DMS114 treated with DMSO at 0.1 percent for 48 hours (cell line): ENCODE measurements around the gene ROCK2.
"Not testable (repeated sequence)": the region's sequence is repeated elsewhere in the genome, so short reads cannot be mapped to it uniquely, and the experiment has no call there.

Source experiments
- DNase-seq: peaks from one replicate; lab custom pipeline; 2025; ENCODE audit not compliant: unreplicated experiment; lab: John Stamatoyannopoulos, UW

The ROCK2 gene

GRCh38 chr2:11279398-11279797 is 65.0 kb downstream of the ROCK2 start:
- DNase-seq = no peak

GRCh38 chr2:11278219-11278618 is 66.2 kb downstream of the ROCK2 start:
- DNase-seq = no peak

- DNase-seq = no peak
These were observed 68.5 kb downstream of the ROCK2 start for GRCh38 chr2:11275910-11276309.

GRCh38 chr2:11270891-11271290 is 73.5 kb downstream of the ROCK2 start:
- DNase-seq = no peak

GRCh38 chr2:11267931-11268330 is 76.5 kb downstream of the ROCK2 start:
- no peak for DNase-seq

GRCh38 chr2:11264818-11265217 is 79.6 kb downstream of the ROCK2 start:
- DNase-seq = no peak

DNA sequence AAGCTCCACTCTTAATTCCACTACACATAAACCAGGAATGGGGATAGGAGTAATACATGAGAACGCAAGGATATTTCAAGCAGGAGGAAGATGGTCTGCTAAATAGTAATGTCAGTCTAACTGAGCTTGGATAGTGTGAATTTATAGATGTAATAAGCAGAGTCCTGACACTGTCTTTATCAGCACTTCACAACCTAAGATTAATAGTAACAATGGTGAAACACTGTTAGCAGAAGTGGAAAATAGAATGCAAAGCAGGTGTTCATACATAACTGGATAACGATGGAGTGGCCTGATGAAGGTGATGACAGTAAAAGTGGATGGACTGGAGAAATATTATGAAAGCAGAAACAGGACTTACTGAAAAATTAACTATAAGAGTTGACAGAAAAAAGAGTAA is 80.4 kb downstream of the ROCK2 start:
- DNase-seq = no peak

- no peak for DNase-seq
These were observed 81.3 kb downstream of the ROCK2 start for GRCh38 chr2:11263177-11263576.

DNA sequence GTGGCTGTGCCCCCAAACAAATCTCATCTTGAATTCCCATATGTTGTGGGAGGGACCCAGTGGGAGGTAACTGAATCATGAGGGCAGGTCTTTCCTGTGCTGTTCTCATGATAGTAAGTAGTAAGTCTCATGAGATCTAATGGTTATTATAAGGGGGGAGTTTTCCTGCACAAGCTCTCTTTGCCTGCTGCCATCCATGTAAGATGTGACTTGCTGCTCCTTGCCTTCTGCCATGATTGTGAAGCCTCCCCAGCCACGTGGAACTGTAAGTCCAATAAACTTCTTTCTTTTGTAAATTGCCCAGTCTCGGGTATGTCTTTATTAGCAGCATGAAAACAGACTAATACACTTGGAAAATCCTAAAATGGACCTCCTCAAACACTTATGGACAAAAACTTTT is 82.0 kb downstream of the ROCK2 start:
- not testable (repeated sequence) for DNase-seq

- not testable (repeated sequence) for DNase-seq
These were observed 82.9 kb downstream of the ROCK2 start for GRCh38 chr2:11261564-11261963.

- no peak for DNase-seq
These were observed 83.5 kb downstream of the ROCK2 start for GRCh38 chr2:11260979-11261378.

DNA sequence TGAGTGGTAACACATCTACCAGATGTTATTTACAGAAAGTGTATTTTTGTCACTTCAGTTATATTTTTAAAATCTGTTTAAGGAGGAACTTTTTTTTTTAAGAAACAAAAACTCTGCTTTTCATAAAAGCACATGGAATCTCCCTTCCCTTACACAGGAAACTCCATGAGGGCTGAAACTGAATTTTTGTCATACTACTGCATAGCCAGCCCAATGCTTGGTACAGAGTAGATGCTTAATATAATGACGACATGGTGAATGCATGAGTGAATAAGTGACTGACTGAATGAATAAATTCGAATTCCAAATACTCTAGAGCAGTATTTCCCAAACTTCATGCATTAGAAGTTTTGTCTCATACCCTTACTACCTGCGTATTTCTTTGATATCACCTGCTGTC is 86.5 kb downstream of the ROCK2 start:
- DNase-seq = no peak

GRCh38 chr2:11257078-11257477 is 87.4 kb downstream of the ROCK2 start:
- no peak for DNase-seq

DNA sequence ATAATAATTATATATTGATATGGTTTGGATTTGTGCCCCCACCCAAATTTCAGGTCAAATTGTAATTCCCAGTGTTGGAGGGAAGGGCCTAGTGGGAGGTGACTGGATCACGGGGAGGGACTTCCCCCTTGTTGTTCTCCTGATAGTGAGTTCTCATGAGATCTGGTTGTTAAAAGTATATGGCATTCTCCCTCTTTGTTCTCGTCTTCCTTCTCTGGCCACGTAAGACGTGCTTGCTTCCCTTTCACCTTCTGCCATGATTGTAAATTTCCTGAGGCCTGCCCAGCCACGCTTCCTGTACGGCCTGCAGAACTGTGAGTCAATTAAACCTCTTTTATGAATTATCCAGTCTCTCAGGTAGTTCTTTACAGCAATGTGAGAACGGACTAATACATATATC is 88.3 kb downstream of the ROCK2 start:
- DNase-seq = no peak

- no peak for DNase-seq
These were observed 90.3 kb downstream of the ROCK2 start for GRCh38 chr2:11254100-11254536.

- DNase-seq = not testable (repeated sequence)
These were observed 92.0 kb downstream of the ROCK2 start for GRCh38 chr2:11252458-11252857.

DNA sequence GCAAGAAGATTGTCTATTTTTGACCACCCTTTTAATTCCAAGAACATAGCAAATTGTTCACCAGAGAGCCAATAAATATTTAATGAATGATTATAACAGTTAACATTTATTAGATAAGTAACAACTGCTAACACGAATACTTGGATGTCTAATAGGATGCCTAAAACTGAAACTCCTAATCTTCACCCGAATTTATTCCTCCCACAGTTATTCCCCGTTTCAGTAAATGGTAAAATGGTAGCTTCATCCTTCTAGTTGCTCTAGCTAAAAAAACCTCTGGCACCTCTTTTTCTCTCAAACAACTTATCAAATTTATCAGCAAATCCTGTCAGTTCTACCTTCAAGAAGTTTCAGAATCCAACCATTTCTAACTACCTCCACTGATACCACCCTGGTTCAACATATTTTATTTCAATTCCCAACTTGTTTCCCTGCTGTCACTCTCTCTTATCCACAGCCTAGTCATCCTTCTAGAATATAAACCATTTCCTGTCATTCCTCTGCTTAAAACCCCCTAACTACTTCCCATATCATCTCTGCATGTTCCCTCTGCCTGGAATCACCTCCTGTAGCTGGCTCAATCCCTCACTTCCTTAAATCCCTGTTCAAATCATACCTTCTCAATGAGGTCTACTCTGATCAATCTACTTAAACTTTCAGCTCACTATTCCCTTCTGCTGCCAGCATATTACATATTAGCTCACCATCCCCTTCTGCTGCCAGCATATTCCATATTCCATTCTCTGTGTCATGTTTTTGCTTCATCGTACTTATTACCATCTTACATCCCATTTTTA is 93.8 kb downstream of the ROCK2 start:
- no peak for DNase-seq

GRCh38 chr2:11245322-11245721 is 99.1 kb downstream of the ROCK2 start:
- no peak for DNase-seq

DNA sequence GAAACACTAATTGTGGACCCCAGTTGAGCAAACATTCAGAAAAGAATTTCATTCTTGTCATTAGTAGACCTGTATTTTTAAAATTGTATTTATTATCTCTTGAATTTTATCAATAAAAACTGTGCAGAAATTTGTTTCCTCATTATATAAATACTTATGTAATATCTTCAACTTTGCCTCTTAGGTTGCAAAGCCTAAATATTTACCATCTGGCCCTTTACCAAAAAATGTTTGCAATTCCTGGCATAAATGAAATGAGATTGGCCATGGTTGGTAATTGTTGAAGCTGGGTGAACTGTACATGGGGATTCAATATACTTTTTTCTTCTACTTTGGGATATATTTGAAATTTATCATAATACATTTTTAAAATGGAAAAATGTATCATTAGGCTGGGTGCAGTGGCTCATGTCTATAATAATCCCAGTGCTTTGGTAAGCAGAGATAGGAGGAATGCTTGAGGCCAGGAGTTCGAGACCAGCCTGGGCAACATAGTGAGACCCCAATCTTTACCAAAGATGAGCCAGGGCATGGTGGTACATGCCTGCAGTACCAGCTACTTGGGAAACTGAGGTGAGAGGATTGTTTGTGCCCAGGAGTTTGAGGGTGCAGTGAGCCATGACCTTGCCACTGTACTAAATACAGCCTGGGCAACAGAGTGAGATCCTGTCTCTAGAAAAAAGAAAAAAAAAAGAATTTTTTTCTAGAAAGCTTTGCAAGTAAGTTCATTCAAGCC is 100.2 kb downstream of the ROCK2 start:
- DNase-seq = no peak

DNA sequence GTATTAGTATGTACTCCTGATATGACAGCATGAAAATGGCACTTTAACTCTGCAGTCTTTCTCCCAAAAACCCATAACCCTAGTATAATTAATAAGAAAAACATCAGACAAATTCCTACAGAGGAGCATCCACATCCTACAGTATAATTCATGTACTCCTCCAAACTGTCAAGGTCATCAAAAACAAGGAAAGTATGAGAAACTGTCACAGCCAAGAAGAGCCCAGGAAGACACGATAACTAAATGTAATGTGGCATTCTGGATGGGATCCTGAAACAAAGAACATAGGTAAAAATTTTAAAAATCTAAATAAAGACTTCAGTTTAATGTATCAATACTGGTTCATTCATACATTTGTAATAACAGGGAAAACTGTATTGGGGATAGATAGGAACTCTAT is 100.9 kb downstream of the ROCK2 start:
- DNase-seq = no peak

- DNase-seq = no peak
These were observed 101.8 kb downstream of the ROCK2 start for GRCh38 chr2:11242542-11243174.
